Tibial nerve (tissue), 4 donors: ENCODE data around the gene SLC9A9. TPM values are rescaled to one million over a fixed set of nuclear protein-coding genes. Genes with fewer than 3 reads are reported as not detected.

Source experiments
- DNase-seq, 2 donors: peaks; one replicate each; pipeline ENCODE4 v3.0.0-alpha.2; 2019; ENCODE audit warnings: low spot score in 2 of 2
- H3K27ac ChIP-seq, 4 donors: fragments of 200-600 bp; sonication (generic) in 3 of 4; one replicate each; pipeline ENCODE4 v1.5.1; 2017 to 2019; ENCODE audit warnings: mild to moderate bottlenecking in 1 of 4
- H3K27me3 ChIP-seq, 2 donors: fragments of 200-600 bp; sonication (generic) in 1 of 2; one replicate each; pipeline versions ENCODE4 v1.5.1 to v1.6.0; 2017 to 2019
- H3K36me3 ChIP-seq, 3 donors: fragments of 200-600 bp; sonication (generic); one replicate each; pipeline ENCODE4 v1.5.1; 2018 to 2019
- H3K4me1 ChIP-seq, 4 donors: fragments of 200-600 bp; sonication (generic) in 3 of 4; one replicate each; pipeline ENCODE4 v1.5.1; 2017 to 2019
- H3K4me3 ChIP-seq, 4 donors: fragments of 200-600 bp; sonication (generic) in 3 of 4; one replicate each; pipeline ENCODE4 v1.5.1; 2017 to 2019; ENCODE audit warnings: mild to moderate bottlenecking in 1 of 4, moderate library complexity in 1 of 4
- H3K9me3 ChIP-seq, 4 donors: fragments of 200-600 bp; sonication (generic) in 3 of 4; one replicate each; pipeline ENCODE4 v1.5.1; 2017 to 2019
- CTCF ChIP-seq, 5 experiments: fragments of 200-600 bp in 3 of 5; fragments of 450-650 bp in 2 of 5; sonication (generic) in 3 of 5; IDR thresholded peaks; one replicate each; pipeline ENCODE4 v1.5.1; 2016 to 2019; ENCODE audit warnings: antibody characterized with exemption in 5 of 5, mild to moderate bottlenecking in 3 of 5, moderate library complexity in 2 of 5
- EP300 ChIP-seq, 2 donors: sonication (generic); formaldehyde crosslinking; IDR thresholded peaks; one replicate each; pipeline ENCODE4 v1.6.1; 2017; ENCODE audit warnings: antibody characterized with exemption in 2 of 2, mild to moderate bottlenecking in 1 of 2
- POLR2A ChIP-seq, 2 donors: fragments of 450-650 bp; IDR thresholded peaks; one replicate each; pipeline ENCODE4 v1.6.1; 2017; ENCODE audit warnings: antibody characterized with exemption in 2 of 2, mild to moderate bottlenecking in 2 of 2, moderate library complexity in 2 of 2
- whole genome bisulfite sequencing, 2 donors: methylation state at CpG; one replicate each; pipeline ENCODE4 v1.1.5; 2018; 5-methylcytosine and 5-hydroxymethylcytosine counted together
- total RNA-seq, 4 donors: library from RNA; depleted of rRNA; stranded (reverse); fragments of >200 nt; gene quantifications; one replicate each; pipeline ENCODE4 v1.1.0, GENCODE V29; 2016

Gene SLC9A9
- total RNA-seq, 4 donors from 2014 or later: 7.6 to 11.1 (median 9.2) TPM

- Histone ChIP-seq H3K27me3 (no peaks in the 10 kb centered on the region), H3K27ac (no peak overlapping the region), H3K36me3 (no peaks in the 10 kb centered on the region), H3K4me1 (peaks cover 0 to 9% (median 0%) of the 10 kb centered on the region in 4 donors), H3K9me3 (no peaks in the 10 kb centered on the region), H3K4me3 (no peak overlapping the region)
- DNase-seq: no peak
- TF ChIP-seq EP300 (IDR thresholded peaks at IDR 0.05) (no peak), CTCF (IDR thresholded peaks at IDR 0.05) (no peak)
- WGBS, 2 donors: 84 to 86% methylated on average over 5 of the region's 5 CpGs
Measured at GRCh38 chr3:143263852-143264513, 584.3 kb downstream of the SLC9A9 start.

GRCh38 chr3:143261848-143262247, 586.4 kb downstream of the SLC9A9 start:
- no peaks in the 10 kb centered on the region for H3K9me3 ChIP-seq
- H3K4me3 ChIP-seq: no peak overlapping the region
- no peaks in the 10 kb centered on the region for H3K27me3 ChIP-seq
- no peak overlapping the region for H3K27ac ChIP-seq
- no peak for DNase-seq
- peaks cover 0 to 7% (median 0%) of the 10 kb centered on the region in 4 donors for H3K4me1 ChIP-seq
- TF ChIP-seq EP300 (IDR thresholded peaks at IDR 0.05) (no peak), CTCF (IDR thresholded peaks at IDR 0.05) (no peak), POLR2A (IDR thresholded peaks at IDR 0.05) (no peak)
- WGBS, 2 donors: 74 to 85% methylated on average over 2 of the region's 2 CpGs
- H3K36me3 ChIP-seq: no peaks in the 10 kb centered on the region

DNA sequence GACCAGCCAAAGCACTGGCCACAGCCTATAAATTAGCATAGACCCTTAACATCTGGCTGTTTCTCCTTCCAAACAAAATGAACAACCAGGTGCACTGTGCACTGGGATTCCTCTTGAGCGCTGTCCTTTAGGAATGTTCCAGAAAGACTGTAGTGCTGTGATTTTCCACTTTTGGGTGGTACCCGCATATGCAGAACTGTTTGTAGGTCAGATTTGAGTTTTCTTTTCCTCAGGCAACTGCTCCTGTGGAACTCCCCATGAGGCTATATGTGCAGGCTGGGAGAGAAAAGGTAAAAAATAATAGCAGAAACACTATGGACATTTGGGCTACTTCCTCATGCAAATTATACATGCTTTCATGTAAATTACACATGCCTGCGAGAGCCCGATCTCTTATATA, 589.6 kb downstream of the SLC9A9 start:
- Histone ChIP-seq H3K36me3 (no peaks in the 10 kb centered on the region), H3K27ac (no peak overlapping the region)
- 89 to 95% methylated on average over 4 of the region's 4 CpGs for WGBS, 2 donors

GRCh38 chr3:143256416-143256815, 591.9 kb downstream of the SLC9A9 start:
- no peak overlapping the region for H3K4me3 ChIP-seq
- H3K36me3 ChIP-seq: no peaks in the 10 kb centered on the region
- no peaks in the 10 kb centered on the region for H3K27me3 ChIP-seq
- no peak for DNase-seq
- no peaks in the 10 kb centered on the region for H3K4me1 ChIP-seq
- no peaks in the 10 kb centered on the region for H3K9me3 ChIP-seq
- TF ChIP-seq POLR2A (IDR thresholded peaks at IDR 0.05) (no peak), EP300 (IDR thresholded peaks at IDR 0.05) (no peak), CTCF (IDR thresholded peaks at IDR 0.05) (no peak)
- H3K27ac ChIP-seq: no peak overlapping the region

More for the DNA sequence above, 589.6 kb downstream of the SLC9A9 start:
- Histone ChIP-seq H3K27me3 (no peaks in the 10 kb centered on the region), H3K4me1 (no peaks in the 10 kb centered on the region), H3K9me3 (no peaks in the 10 kb centered on the region), H3K4me3 (no peak overlapping the region)
- no peak for DNase-seq
- TF ChIP-seq CTCF (IDR thresholded peaks at IDR 0.05) (no peak), EP300 (IDR thresholded peaks at IDR 0.05) (no peak), POLR2A (IDR thresholded peaks at IDR 0.05) (no peak)

DNA sequence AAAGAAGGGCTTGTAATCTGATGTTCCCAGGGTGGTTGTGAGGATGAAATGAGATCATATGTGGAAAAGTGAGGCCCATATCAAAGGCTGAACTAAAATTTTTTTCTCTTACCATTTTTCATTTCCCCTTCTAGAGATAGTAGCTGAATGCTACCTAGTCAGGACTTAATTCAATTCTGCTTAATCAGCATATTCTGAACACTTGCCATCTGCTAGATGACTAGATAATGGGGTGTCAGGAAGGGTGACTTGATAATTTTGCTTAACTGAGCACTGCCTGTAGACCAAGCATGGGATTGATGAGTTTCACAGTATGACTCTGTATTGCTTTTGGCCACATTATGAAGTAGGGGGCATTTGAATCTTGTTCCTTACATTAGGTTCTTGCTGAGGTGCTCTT, 592.5 kb downstream of the SLC9A9 start:
- H3K27me3 ChIP-seq: no peaks in the 10 kb centered on the region
- no peak for DNase-seq
- no peak overlapping the region for H3K27ac ChIP-seq
- TF ChIP-seq POLR2A (IDR thresholded peaks at IDR 0.05) (no peak), CTCF (IDR thresholded peaks at IDR 0.05) (no peak)
- H3K9me3 ChIP-seq: no peaks in the 10 kb centered on the region
- H3K4me3 ChIP-seq: no peak overlapping the region
- no peaks in the 10 kb centered on the region for H3K4me1 ChIP-seq
- no peaks in the 10 kb centered on the region for H3K36me3 ChIP-seq
